GM12801 (cell line): ENCODE data around the gene SYNE1.

Experiments
- CTCF ChIP-seq: IDR thresholded peaks from one replicate; pipeline ENCODE4 v1.5.1; 2011; ENCODE audit warnings: control low read depth; ENCODE audit not compliant: insufficient read length; ENCODE audit errors: extremely low read depth

SYNE1 gene

GRCh38 chr6:152184917-152185574, 452.1 kb downstream of the SYNE1 start:
- no peak for TF ChIP-seq CTCF

GRCh38 chr6:152184573-152184916, 452.6 kb downstream of the SYNE1 start:
- no peak for TF ChIP-seq CTCF

GRCh38 chr6:152180601-152181000, 456.6 kb downstream of the SYNE1 start:
- TF ChIP-seq CTCF, result no peak

- TF ChIP-seq CTCF, result no peak
Measured at GRCh38 chr6:152176268-152176667, 460.9 kb downstream of the SYNE1 start.

- TF ChIP-seq CTCF, result no peak
Measured at GRCh38 chr6:152173957-152174356, 463.2 kb downstream of the SYNE1 start.

GRCh38 chr6:152173321-152173720, 463.8 kb downstream of the SYNE1 start:
- no peak for TF ChIP-seq CTCF

- no peak for TF ChIP-seq CTCF
Measured at GRCh38 chr6:152170702-152171667, 466.2 kb downstream of the SYNE1 start.
